WERI-Rb-1 (cell line): ENCODE measurements around the gene ELANE.

Experiments
- DNase-seq: peaks from one replicate; pipeline ENCODE4 v3.0.0-alpha.2; 2020
- H3K27ac ChIP-seq: fragments of 250-450 bp; sonication (Bioruptor Pico); 2 replicates; pipeline ENCODE4 v1.5.1; 2020; ENCODE audit warnings: mild to moderate bottlenecking, moderate library complexity
- H3K27me3 ChIP-seq: fragments of 250-450 bp; sonication (Bioruptor Pico); 2 replicates; pipeline ENCODE4 v1.5.1; 2021; ENCODE audit warnings: mild to moderate bottlenecking, low read depth, moderate library complexity; ENCODE audit not compliant: insufficient read depth, severe bottlenecking
- H3K36me3 ChIP-seq: fragments of 250-450 bp; sonication (Bioruptor Pico); 2 replicates; pipeline ENCODE4 v1.5.1; 2020; ENCODE audit warnings: mild to moderate bottlenecking, moderate library complexity
- H3K4me3 ChIP-seq: 2 replicates; pipeline ENCODE4 v1.5.1; 2011; ENCODE audit warnings: low read depth, mild to moderate bottlenecking, control low read depth, low read length
- H3K9me3 ChIP-seq: fragments of 250-450 bp; sonication (Bioruptor Pico); 2 replicates; pipeline ENCODE4 v1.5.1; 2021; ENCODE audit warnings: mild to moderate bottlenecking, moderate library complexity; ENCODE audit not compliant: severe bottlenecking
- TF ChIP-seq, protein P1 (sequence below): IDR thresholded peaks from 2 replicates; pipeline ENCODE4 v1.5.1; 2011; ENCODE audit warnings: low read depth, mild to moderate bottlenecking, control low read depth, inconsistent platforms, low read length

ELANE gene

DNA sequence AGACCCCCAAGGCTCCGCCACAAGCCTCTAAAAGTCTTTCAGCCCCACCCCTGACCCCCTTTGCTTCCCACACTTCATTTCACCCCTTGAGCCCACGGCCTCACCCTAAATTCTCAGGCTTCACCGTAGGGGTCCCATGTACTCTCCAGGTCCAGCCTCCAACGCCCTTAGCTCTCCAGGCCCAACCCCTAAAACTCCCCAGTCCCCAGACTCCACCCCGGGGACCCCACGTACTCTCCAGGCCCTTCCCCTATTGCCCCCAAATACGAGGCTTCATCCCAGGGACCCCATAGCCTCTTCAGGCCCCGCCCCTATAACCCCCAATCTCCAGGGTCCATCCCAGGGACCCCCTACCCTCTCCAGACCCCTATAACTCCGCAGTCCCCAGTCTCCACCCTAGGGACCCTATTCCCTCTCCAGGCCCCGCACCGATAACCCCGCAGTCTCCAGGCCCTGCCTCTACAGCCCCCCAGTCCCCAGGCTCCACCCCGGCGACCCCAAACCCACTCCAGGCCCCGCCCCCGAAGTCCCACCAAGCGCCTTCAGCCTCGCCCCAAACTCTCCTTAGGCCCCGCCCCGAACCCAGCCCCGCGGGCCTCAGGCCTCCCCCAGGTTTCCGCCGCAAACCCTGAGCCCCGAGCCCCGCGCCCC lies 40.3 kb downstream of the ELANE start:
- TF ChIP-seq, protein P1, sequence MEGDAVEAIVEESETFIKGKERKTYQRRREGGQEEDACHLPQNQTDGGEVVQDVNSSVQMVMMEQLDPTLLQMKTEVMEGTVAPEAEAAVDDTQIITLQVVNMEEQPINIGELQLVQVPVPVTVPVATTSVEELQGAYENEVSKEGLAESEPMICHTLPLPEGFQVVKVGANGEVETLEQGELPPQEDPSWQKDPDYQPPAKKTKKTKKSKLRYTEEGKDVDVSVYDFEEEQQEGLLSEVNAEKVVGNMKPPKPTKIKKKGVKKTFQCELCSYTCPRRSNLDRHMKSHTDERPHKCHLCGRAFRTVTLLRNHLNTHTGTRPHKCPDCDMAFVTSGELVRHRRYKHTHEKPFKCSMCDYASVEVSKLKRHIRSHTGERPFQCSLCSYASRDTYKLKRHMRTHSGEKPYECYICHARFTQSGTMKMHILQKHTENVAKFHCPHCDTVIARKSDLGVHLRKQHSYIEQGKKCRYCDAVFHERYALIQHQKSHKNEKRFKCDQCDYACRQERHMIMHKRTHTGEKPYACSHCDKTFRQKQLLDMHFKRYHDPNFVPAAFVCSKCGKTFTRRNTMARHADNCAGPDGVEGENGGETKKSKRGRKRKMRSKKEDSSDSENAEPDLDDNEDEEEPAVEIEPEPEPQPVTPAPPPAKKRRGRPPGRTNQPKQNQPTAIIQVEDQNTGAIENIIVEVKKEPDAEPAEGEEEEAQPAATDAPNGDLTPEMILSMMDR, result no peak
- Histone ChIP-seq H3K27me3 (no peaks in the 10 kb centered on the region), H3K9me3 (no peaks in the 10 kb centered on the region), H3K4me3 (peak overlapping the region; percentile 50), H3K36me3 (peaks cover 39% of the 10 kb centered on the region), H3K27ac (peak overlapping the region; percentile 97)
- no peak for DNase-seq

DNA sequence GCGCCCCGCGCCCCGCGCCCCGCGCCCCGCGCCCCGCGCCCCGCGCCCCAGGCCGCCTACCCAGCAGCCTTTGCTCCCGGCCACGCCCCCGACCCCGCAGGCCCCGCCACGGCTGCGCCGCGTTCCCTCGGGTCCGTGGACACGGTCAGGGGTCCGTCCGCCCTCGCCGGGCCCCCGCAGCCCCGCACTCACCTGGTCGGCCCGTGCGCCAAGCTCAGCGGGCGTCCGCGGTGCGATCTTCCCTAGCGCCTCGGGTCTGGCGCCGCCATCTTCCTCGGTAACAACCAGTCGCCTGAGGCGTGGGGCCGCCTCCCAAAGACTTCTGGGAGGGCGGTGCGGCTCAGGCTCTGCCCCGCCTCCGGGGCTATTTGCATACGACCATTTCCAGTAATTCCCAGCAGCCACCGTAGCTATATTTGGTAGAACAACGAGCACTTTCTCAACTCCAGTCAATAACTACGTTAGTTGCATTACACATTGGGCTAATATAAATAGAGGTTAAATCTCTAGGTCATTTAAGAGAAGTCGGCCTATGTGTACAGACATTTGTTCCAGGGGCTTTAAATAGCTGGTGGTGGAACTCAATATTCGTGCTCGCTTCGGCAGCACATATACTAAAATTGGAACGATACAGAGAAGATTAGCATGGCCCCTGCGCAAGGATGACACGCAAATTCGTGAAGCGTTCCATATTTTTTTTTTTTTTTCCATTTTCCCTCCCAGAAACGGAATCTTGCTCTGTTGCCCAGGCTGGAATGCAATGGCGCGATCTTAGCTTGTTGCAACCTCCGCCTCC lies 41.0 kb downstream of the ELANE start, which contains the start of the genes MED16 and RNU6-9:
Gene MED16, minus strand, starts transcription at position 294 of the 796 bp plus-strand sequence. CDS start 2,056 bp downstream, outside the sequence.
Gene RNU6-9, plus strand, starts transcription at position 591 of the 796 bp plus-strand sequence.
- Histone ChIP-seq H3K4me3 (peak within 1 kb of the TSS; percentile 50), H3K36me3 (peaks cover 32% of the 10 kb centered on the region), H3K27ac (peak within 1 kb of the TSS; percentile 97), H3K27me3 (no peaks in the 10 kb centered on the region), H3K9me3 (no peaks in the 10 kb centered on the region)
- TF ChIP-seq, protein P1, result no peak
- DNase-seq, result peak; percentile 91

DNA sequence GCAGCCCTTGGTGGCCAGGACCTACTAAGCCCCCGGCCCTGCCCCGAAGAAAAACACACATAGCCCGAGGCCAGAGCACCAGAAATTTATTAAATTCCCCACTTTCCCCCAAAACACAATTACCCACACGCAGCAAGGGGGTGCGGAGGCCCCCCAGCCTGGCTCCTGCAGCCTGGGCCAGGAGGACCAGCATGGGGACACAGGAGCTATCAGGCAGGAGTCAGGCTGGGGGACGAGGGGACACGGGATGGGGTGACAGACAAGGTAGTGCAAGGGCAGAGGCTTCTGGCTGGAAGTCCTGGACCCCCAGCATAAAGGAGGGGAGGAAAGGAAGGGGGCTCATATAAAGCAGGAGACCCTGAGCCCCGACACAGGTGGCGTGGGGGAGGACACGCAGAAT lies 44.3 kb downstream of the ELANE start:
- TF ChIP-seq, protein P1, result no peak
- H3K27ac ChIP-seq, result no peak overlapping the region

DNA sequence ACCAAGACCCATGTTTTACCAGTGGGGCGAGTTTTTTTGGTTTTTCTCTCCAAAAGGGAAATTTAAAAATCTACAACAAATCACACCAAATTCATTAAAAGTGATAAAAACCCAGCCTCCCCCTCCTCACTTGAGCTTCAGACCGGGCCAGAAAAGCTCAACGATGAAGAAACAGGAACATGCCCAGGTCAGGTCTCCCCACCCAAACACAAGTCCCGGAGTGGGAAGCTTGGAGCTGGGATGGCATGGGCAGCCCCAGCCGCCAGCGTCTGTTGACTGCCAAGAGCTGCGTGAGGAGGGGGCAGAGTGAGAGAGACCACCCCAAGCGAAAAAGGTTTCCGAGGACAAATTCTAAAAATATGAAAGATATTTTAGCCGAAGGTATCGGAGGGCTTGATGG lies 44.9 kb downstream of the ELANE start:
- no peak overlapping the region for H3K4me3 ChIP-seq
- no peaks in the 10 kb centered on the region for H3K9me3 ChIP-seq
- H3K27me3 ChIP-seq, result no peaks in the 10 kb centered on the region
- peaks cover 18% of the 10 kb centered on the region for H3K36me3 ChIP-seq
- H3K27ac ChIP-seq, result no peak overlapping the region
- no peak for DNase-seq
- TF ChIP-seq, protein P1, result no peak

More for the DNA sequence above, 44.3 kb downstream of the ELANE start:
- Histone ChIP-seq H3K9me3 (no peaks in the 10 kb centered on the region), H3K36me3 (peaks cover 14% of the 10 kb centered on the region), H3K27me3 (no peaks in the 10 kb centered on the region), H3K4me3 (no peak overlapping the region)
- no peak for DNase-seq

DNA sequence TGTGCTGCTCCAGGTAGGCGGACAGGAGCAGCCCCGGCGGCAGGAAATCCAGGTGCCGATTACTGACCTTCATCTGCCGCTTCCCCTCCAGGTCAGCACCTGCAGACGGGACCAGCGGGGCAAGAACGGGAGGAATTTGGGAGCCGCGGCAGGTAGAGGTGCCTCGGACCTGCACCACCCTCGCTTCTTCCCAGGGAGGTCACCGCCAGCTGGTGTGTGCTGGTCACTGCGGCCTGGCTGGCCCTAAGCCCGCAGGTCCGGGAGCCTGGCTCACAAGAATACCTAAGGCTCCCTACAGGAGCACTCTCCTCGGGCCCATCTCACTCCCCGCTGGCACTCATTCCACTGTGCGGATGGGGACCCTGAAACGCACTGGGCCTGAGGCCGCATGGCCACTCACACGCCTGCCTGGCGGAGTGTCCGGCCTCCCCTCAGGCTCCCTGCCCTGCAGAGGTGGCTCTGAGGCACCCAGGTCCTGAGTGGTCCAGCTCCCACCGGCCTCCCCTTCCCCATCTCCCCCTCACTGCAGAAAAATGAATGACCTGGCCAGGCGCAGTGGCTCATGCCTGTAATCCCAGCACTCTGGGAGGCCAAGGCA lies 45.4 kb downstream of the ELANE start:
- peaks cover 18% of the 10 kb centered on the region for H3K36me3 ChIP-seq
- TF ChIP-seq, protein P1, result peak; percentile 78
- H3K27ac ChIP-seq, result no peak overlapping the region

More for the DNA sequence above, 45.4 kb downstream of the ELANE start:
- no peaks in the 10 kb centered on the region for H3K27me3 ChIP-seq
- H3K9me3 ChIP-seq, result no peaks in the 10 kb centered on the region
- H3K4me3 ChIP-seq, result no peak overlapping the region
- no peak for DNase-seq
